PC-9 (cell line): ENCODE results near the gene RORC. TPM values are rescaled to one million over a fixed set of nuclear protein-coding genes. Genes with fewer than 3 reads are reported as not detected.

Source experiments
- BruUV-seq: library from RNA; stranded (reverse); fragments of 400-500 nt; replicated peaks from 2 replicates; lab custom pipeline; 2021; lab: Mats Ljungman, UMichigan
- CTCF ChIA-PET: fragments of 300-600 bp; sonication (Branson Sonifier 250); formaldehyde crosslinking; loops from one replicate; lab custom pipeline; 2022; ENCODE audit warnings: antibody characterized with exemption; lab: Charles Lee
- POLR2A ChIA-PET: fragments of 300-600 bp; sonication (Branson Sonifier 250); formaldehyde crosslinking; loops from one replicate; lab custom pipeline; 2022; ENCODE audit warnings: antibody characterized with exemption; ENCODE audit not compliant: unreplicated experiment; lab: Charles Lee
- DNase-seq, 2 experiments: peaks; one replicate each; pipeline versions ENCODE4 v3.0.0 to v3.0.0-alpha.2; 2015 to 2022; ENCODE audit warnings: mixed read lengths in 1 of 2
- H2AFZ ChIP-seq: fragments of 200-600 bp; sonication (generic); 2 replicates; pipeline ENCODE4 v1.8.1; 2017; ENCODE audit warnings: antibody characterized with exemption
- H3F3A ChIP-seq: fragments of 200-600 bp; sonication (generic); 2 replicates; pipeline ENCODE4 v1.8.1; 2017; ENCODE audit warnings: antibody characterized with exemption, mild to moderate bottlenecking, low read depth; ENCODE audit not compliant: insufficient read depth
- H3K27ac ChIP-seq: fragments of 200-600 bp; sonication (generic); 2 replicates; pipeline ENCODE4 v1.6.1; 2016; ENCODE audit warnings: mixed run types
- H3K27me3 ChIP-seq: fragments of 200-600 bp; sonication (generic); 2 replicates; pipeline ENCODE4 v1.6.1; 2016; ENCODE audit warnings: low read depth, mixed run types; ENCODE audit not compliant: insufficient read depth
- H3K36me3 ChIP-seq: fragments of 200-600 bp; sonication (generic); 2 replicates; pipeline ENCODE4 v1.6.1; 2016; ENCODE audit warnings: low read depth, mixed run types
- H3K4me1 ChIP-seq: fragments of 200-600 bp; sonication (generic); replicated peaks from 2 replicates; pipeline ENCODE4 v1.6.1; 2016; ENCODE audit warnings: mixed run types; ENCODE audit not compliant: insufficient read depth
- H3K4me2 ChIP-seq: fragments of 200-600 bp; sonication (generic); 2 replicates; pipeline ENCODE4 v1.6.1; 2017; ENCODE audit warnings: mixed run types
- H3K4me3 ChIP-seq: fragments of 200-600 bp; sonication (generic); 2 replicates; pipeline ENCODE4 v1.6.1; 2016; ENCODE audit warnings: mixed run types
- H3K79me2 ChIP-seq: fragments of 200-600 bp; sonication (generic); 2 replicates; pipeline ENCODE4 v1.6.1; 2017; ENCODE audit warnings: low read depth, mixed run types
- H3K9me2 ChIP-seq: fragments of 200-600 bp; sonication (generic); 2 replicates; pipeline ENCODE4 v1.8.1; 2017; ENCODE audit warnings: mild to moderate bottlenecking; ENCODE audit not compliant: insufficient read depth
- H3K9me3 ChIP-seq: fragments of 200-600 bp; sonication (generic); 2 replicates; pipeline ENCODE4 v1.8.1; 2016; ENCODE audit warnings: low read depth; ENCODE audit not compliant: insufficient read depth
- H4K20me1 ChIP-seq: fragments of 200-600 bp; sonication (generic); 2 replicates; pipeline ENCODE4 v1.8.1; 2017; ENCODE audit not compliant: insufficient read depth
- CTCF ChIP-seq: fragments of 200-600 bp; sonication (generic); conservative IDR thresholded peaks from 2 replicates; pipeline ENCODE4 v1.6.1; 2017; ENCODE audit warnings: mixed run types, antibody characterized with exemption, mild to moderate bottlenecking, moderate library complexity
- EZH2 ChIP-seq: fragments of 200-600 bp; sonication (generic); IDR thresholded peaks from 2 replicates; pipeline ENCODE4 v1.8.0; 2017; ENCODE audit warnings: antibody characterized with exemption, low read depth
- intact Hi-C: fragments of 100-400 bp; cut with micrococcal nuclease; formaldehyde crosslinking; loops from one replicate; pipeline ENCODE4 v1.10.0; 2022; ENCODE audit not compliant: unreplicated experiment
- total RNA-seq: library from RNA; stranded (reverse); gene quantifications from 2 replicates; pipeline ENCODE4 v1.2.3, GENCODE V29; 2021

RORC gene
- total RNA-seq, 1 experiment from 2014 or later = 0.35 TPM

- Histone ChIP-seq H4K20me1 (no peaks in the 10 kb centered on the region), H3K4me3 (no peak overlapping the region), H2AFZ (no peak overlapping the region), H3K9me2 (no peaks in the 10 kb centered on the region), H3K27me3 (0 out of 2 replicates have a peak, but pooled peaks cover 3% of the 10 kb centered on the region), H3K27ac (no peak overlapping the region), H3K79me2 (no peaks in the 10 kb centered on the region), H3K4me2 (no peak overlapping the region), H3K9me3 (no peaks in the 10 kb centered on the region), H3K36me3 (no peaks in the 10 kb centered on the region), H3F3A (no peaks in the 10 kb centered on the region), H3K4me1 (no peaks in the 10 kb centered on the region)
- DNase-seq = no peak
- BruUV-seq = no TSS peak
- CTCF ChIA-PET = no interaction called here
- intact Hi-C loops = no loop called here
- POLR2A ChIA-PET = no interaction called here
- no peak for TF ChIP-seq EZH2
- no peak for TF ChIP-seq CTCF
Measured at GRCh38 chr1:151800830-151801229, 30.8 kb downstream of the RORC start.

GRCh38 chr1:151799179-151800022, 32.2 kb downstream of the RORC start:
- intact Hi-C loops = no loop called here
- ChIA-PET CTCF (interaction anchor here (0.7 kb wide), 1 partner anchor 191 kb away, joined by 3 read pairs; no protein-coding TSS in a partner anchor), POLR2A (interaction anchor here (0.5 kb wide), 1 partner anchor 427 kb away, joined by 3 read pairs; the partner anchor contains the start of gene SELENBP1)
- no peaks in the 10 kb centered on the region for H4K20me1 ChIP-seq
- no peak for DNase-seq
- no peaks in the 10 kb centered on the region for H3K27me3 ChIP-seq
- H3K4me3 ChIP-seq = no peak overlapping the region
- H3K79me2 ChIP-seq = no peaks in the 10 kb centered on the region
- no peak overlapping the region for H3K27ac ChIP-seq
- no peaks in the 10 kb centered on the region for H3F3A ChIP-seq
- no peaks in the 10 kb centered on the region for H3K36me3 ChIP-seq
- BruUV-seq = no TSS peak
- no peaks in the 10 kb centered on the region for H3K9me2 ChIP-seq
- TF ChIP-seq EZH2 (no peak), CTCF (no peak)
- no peak overlapping the region for H3K4me2 ChIP-seq
- H3K9me3 ChIP-seq = no peaks in the 10 kb centered on the region
- H3K4me1 ChIP-seq = no peaks in the 10 kb centered on the region
- H2AFZ ChIP-seq = no peak overlapping the region

GRCh38 chr1:151798571-151798970, 33.0 kb downstream of the RORC start:
- H3K27ac ChIP-seq = no peak overlapping the region
- intact Hi-C loops = no loop called here
- no peak overlapping the region for H3K4me3 ChIP-seq
- no peak overlapping the region for H3K4me2 ChIP-seq
- no peaks in the 10 kb centered on the region for H3K79me2 ChIP-seq
- H3K4me1 ChIP-seq = no peaks in the 10 kb centered on the region
- H3K27me3 ChIP-seq = no peaks in the 10 kb centered on the region
- no peak for DNase-seq
- no TSS peak for BruUV-seq
- H3K9me2 ChIP-seq = no peaks in the 10 kb centered on the region
- ChIA-PET CTCF (interaction anchor here (0.7 kb wide), 1 partner anchor 190 kb away, joined by 3 read pairs; no protein-coding TSS in a partner anchor), POLR2A (interaction anchor here (0.6 kb wide), 1 partner anchor 9 kb away, joined by 3 read pairs; no protein-coding TSS in a partner anchor)
- H2AFZ ChIP-seq = no peak overlapping the region
- H3K36me3 ChIP-seq = no peaks in the 10 kb centered on the region
- TF ChIP-seq CTCF (no peak), EZH2 (no peak)
- H4K20me1 ChIP-seq = no peaks in the 10 kb centered on the region
- H3K9me3 ChIP-seq = no peaks in the 10 kb centered on the region
- H3F3A ChIP-seq = no peaks in the 10 kb centered on the region
